ENCODE measurements around the gene B4GALT4. TPM values are rescaled to one million over a fixed set of nuclear protein-coding genes. Genes with fewer than 3 reads are reported as not detected.

The B4GALT4 gene
- total and polyA plus RNA-seq, 2 donors (not counting 3 experiments of a cell fraction or from before 2014, with no cell fraction given), result 3.7 to 7.1 TPM

- no peaks in the 10 kb centered on the region for H3K9me1 ChIP-seq (replicated peaks; ENCODE audit: control insufficient read depth, extremely low read depth, insufficient read depth, low read length)
- H3K4me1 ChIP-seq (ENCODE audit: control insufficient read depth, extremely low read depth, insufficient read depth, low read length), result no peaks in the 10 kb centered on the region
- no peaks in the 10 kb centered on the region for H3K36me3 ChIP-seq (ENCODE audit: control insufficient read depth in 2 of 2, extremely low read depth in 1 of 2, insufficient read depth in 2 of 2, low read length in 2 of 2)
- no peak for FAIRE-seq
- H3K27ac ChIP-seq (ENCODE audit: insufficient read depth, low read depth, low read length), result no peak overlapping the region
- dilution Hi-C loops (cut with MboI; ENCODE audit: extremely low pct_ligation_motif_present, low sequenced_read_pairs) (no loop called here), intact Hi-C loops (cut with micrococcal nuclease) (no loop called here)
- H3K9me3 ChIP-seq (replicated peaks; ENCODE audit: control insufficient read depth, insufficient read depth, low read length), result no peaks in the 10 kb centered on the region
- no TSS peak for BruUV-seq (replicated peaks)
- H2AFZ ChIP-seq (ENCODE audit: low read depth, low read length), result no peak overlapping the region
- H4K20me1 ChIP-seq (replicated peaks; ENCODE audit: control insufficient read depth, extremely low read depth, insufficient read depth, low read length), result no peaks in the 10 kb centered on the region
- CTCF ChIA-PET, result no interaction called here
- no peak overlapping the region for H3K4me3 ChIP-seq (replicated peaks in 1 of 3; ENCODE audit: insufficient read depth in 1 of 3, low read depth in 1 of 3, low read length in 3 of 3)
- DNase-seq (ENCODE audit: low read depth, low spot score), result no peak
- H3K9ac ChIP-seq (replicated peaks; ENCODE audit: extremely low read depth, insufficient read depth, low read length), result no peak overlapping the region
- POLR2A ChIA-PET, result no interaction called here
- no peak overlapping the region for H3K4me2 ChIP-seq (ENCODE audit: insufficient read depth, low read length)
- H3K27me3 ChIP-seq (ENCODE audit: control insufficient read depth in 2 of 2, insufficient read depth in 2 of 2, low read length in 2 of 2), result peaks cover 10 to 11% of the 10 kb centered on the region in 2 experiments
- H3K79me2 ChIP-seq (ENCODE audit: control insufficient read depth, insufficient read depth, low read length), result no peaks in the 10 kb centered on the region
- TF ChIP-seq FOS (IDR thresholded peaks at IDR 0.05; ENCODE audit: borderline replicate concordance, insufficient read depth, low read length) (no peak), CTCF (IDR thresholded peaks at IDR 0.05; ENCODE audit: extremely low read depth in 1 of 2, insufficient read depth in 1 of 2, low read depth in 1 of 2, low read length in 2 of 2) (no peak), GATA2 (IDR thresholded peaks at IDR 0.05; ENCODE audit: insufficient read depth, insufficient read length, low read depth, low read length) (no peak), JUN (IDR thresholded peaks at IDR 0.05; ENCODE audit: borderline replicate concordance, insufficient read depth, insufficient read length, low read depth) (no peak), EZH2 (IDR thresholded peaks at IDR 0.05; ENCODE audit: borderline replicate concordance, low read depth, low read length, severe bottlenecking) (no peak), POLR2AphosphoS5 (IDR thresholded peaks at IDR 0.05; ENCODE audit: insufficient read depth, low read depth, low read length) (no peak), MAX (IDR thresholded peaks at IDR 0.05; ENCODE audit: insufficient read depth, insufficient read length) (no peak), MYC (IDR thresholded peaks at IDR 0.05; ENCODE audit: low read depth, low read length) (no peak), POLR2A (IDR thresholded peaks at IDR 0.05; ENCODE audit: low read depth, low read length) (no peak)
These were observed 63.9 kb downstream of the B4GALT4 start for GRCh38 chr3:119176778-119177177.
